Tibial artery (tissue), 4 donors: ENCODE measurements around the gene OR8B8.

Experiments used
- DNase-seq, 2 donors: peaks; one replicate each; pipeline ENCODE4 v3.0.0-alpha.2; 2019
- H3K27ac ChIP-seq, 2 donors: fragments of 200-600 bp; sonication (generic) in 1 of 2; 1 replicate in 1 of 2; 2 replicates in 1 of 2; pipeline ENCODE4 v1.5.1; 2018 to 2019; ENCODE audit warnings: mild to moderate bottlenecking in 1 of 2
- H3K27me3 ChIP-seq, 2 donors: fragments of 200-600 bp; sonication (generic) in 1 of 2; one replicate each; pipeline versions ENCODE4 v1.5.1 to v1.6.0; 2016 to 2019
- H3K36me3 ChIP-seq, 3 donors: fragments of 200-600 bp; sonication (generic) in 2 of 3; one replicate each; pipeline ENCODE4 v1.5.1; 2016 to 2019; ENCODE audit warnings: mild to moderate bottlenecking in 2 of 3
- H3K4me1 ChIP-seq, 4 donors: fragments of 200-600 bp; sonication (generic) in 2 of 4; 1 replicate in 3 of 4; 2 replicates in 1 of 4; pipeline ENCODE4 v1.5.1; 2016 to 2019
- H3K4me3 ChIP-seq, 2 donors: fragments of 200-600 bp; sonication (generic) in 1 of 2; 1 replicate in 1 of 2; 2 replicates in 1 of 2; pipeline ENCODE4 v1.5.1; 2018 to 2019; ENCODE audit warnings: mild to moderate bottlenecking in 2 of 2
- H3K9me3 ChIP-seq, 3 donors: fragments of 200-600 bp; sonication (generic) in 1 of 3; one replicate each; pipeline ENCODE4 v1.5.1; 2016 to 2019
- intact Hi-C: fragments of 100-400 bp; cut with DNase I; formaldehyde crosslinking; loops from one replicate; pipeline ENCODE4 v1.15.0; 2023; ENCODE audit warnings: low total_unique reads
- TF ChIP-seq, protein P1 (sequence below), 2 experiments: fragments of 200-600 bp in 1 of 2; fragments of 450-650 bp in 1 of 2; IDR thresholded peaks; one replicate each; pipeline ENCODE4 v1.5.1; 2017 to 2019; ENCODE audit warnings: antibody characterized with exemption in 2 of 2, mild to moderate bottlenecking in 1 of 2, moderate library complexity in 1 of 2

Gene OR8B8

DNA sequence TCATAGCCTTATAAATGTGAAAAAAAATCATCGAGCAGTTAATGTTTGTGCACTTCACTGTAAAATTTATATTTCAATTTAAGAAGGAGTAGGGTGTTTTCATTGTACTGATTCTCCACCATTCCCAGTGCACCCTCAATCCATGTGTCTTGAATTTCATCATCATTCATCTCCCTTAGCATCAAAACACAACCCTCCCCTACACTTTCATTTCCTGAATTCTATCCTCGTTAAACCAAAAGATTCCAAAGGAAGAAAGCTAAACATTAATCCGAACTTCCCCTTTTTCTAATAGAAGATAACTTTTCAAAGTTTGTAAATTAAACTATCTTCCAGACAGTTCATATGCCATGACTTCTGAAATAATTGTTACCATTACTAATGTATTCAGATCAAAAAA is 34.1 kb upstream of the OR8B8 start:
- Histone ChIP-seq H3K4me1 (no peaks in the 10 kb centered on the region), H3K9me3 (no peaks in the 10 kb centered on the region), H3K27me3 (no peaks in the 10 kb centered on the region), H3K27ac (no peak overlapping the region), H3K4me3 (no peak overlapping the region), H3K36me3 (no peaks in the 10 kb centered on the region)
- DNase-seq: no peak
- intact Hi-C loops: no loop called here
- TF ChIP-seq, protein P1, sequence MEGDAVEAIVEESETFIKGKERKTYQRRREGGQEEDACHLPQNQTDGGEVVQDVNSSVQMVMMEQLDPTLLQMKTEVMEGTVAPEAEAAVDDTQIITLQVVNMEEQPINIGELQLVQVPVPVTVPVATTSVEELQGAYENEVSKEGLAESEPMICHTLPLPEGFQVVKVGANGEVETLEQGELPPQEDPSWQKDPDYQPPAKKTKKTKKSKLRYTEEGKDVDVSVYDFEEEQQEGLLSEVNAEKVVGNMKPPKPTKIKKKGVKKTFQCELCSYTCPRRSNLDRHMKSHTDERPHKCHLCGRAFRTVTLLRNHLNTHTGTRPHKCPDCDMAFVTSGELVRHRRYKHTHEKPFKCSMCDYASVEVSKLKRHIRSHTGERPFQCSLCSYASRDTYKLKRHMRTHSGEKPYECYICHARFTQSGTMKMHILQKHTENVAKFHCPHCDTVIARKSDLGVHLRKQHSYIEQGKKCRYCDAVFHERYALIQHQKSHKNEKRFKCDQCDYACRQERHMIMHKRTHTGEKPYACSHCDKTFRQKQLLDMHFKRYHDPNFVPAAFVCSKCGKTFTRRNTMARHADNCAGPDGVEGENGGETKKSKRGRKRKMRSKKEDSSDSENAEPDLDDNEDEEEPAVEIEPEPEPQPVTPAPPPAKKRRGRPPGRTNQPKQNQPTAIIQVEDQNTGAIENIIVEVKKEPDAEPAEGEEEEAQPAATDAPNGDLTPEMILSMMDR (IDR thresholded peaks at IDR 0.05): no peak

DNA sequence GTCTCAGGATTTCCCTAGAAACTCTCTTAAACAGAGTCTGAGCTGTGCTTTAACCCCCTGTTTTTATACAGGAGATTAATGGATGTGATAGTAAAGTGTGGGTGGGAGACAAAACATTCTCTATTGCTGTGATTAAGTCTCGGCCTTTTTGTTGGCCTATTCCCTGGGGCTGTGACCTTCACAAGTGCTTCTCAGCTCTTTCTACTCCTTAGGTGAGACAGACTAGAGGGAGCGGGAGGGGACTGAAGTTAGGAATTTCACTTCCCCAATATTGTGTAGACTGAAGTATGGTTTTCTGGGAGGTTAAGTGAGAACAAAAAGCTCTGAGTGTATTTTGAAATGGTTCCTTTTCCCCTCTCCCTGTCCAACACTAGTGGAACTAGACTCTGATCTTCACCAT is 29.8 kb upstream of the OR8B8 start:
- intact Hi-C loops: no loop called here
- Histone ChIP-seq H3K4me3 (no peak overlapping the region), H3K27me3 (no peaks in the 10 kb centered on the region), H3K36me3 (no peaks in the 10 kb centered on the region), H3K27ac (no peak overlapping the region), H3K4me1 (peaks cover 0 to 3% (median 0%) of the 10 kb centered on the region in 4 donors), H3K9me3 (no peaks in the 10 kb centered on the region)
- TF ChIP-seq, protein P1 (IDR thresholded peaks at IDR 0.05): no peak
- no peak for DNase-seq

DNA sequence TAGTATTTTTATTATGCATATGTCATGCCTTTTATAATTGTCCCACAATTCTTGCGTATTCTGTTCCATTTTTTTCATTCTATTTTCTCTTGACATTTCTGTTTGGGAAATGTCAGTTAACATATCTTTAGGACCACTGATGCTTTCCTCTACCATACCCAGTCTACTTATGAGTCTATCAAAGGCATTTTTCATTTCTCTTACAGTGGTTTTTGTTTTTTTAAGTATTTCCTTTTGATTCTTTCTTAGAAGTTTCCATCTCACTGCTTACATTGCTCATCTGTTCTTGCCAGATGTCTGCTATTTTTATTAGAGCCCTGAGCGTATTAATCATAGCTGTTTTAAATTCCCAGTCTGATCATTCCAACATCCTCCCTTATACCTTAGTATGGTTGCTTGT is 29.3 kb upstream of the OR8B8 start:
- Histone ChIP-seq H3K27ac (no peak overlapping the region), H3K4me3 (no peak overlapping the region), H3K9me3 (no peaks in the 10 kb centered on the region), H3K36me3 (no peaks in the 10 kb centered on the region), H3K4me1 (peaks cover 0 to 3% (median 0%) of the 10 kb centered on the region in 4 donors), H3K27me3 (no peaks in the 10 kb centered on the region)
- TF ChIP-seq, protein P1 (IDR thresholded peaks at IDR 0.05): no peak
- intact Hi-C loops: no loop called here
- DNase-seq: no peak

DNA sequence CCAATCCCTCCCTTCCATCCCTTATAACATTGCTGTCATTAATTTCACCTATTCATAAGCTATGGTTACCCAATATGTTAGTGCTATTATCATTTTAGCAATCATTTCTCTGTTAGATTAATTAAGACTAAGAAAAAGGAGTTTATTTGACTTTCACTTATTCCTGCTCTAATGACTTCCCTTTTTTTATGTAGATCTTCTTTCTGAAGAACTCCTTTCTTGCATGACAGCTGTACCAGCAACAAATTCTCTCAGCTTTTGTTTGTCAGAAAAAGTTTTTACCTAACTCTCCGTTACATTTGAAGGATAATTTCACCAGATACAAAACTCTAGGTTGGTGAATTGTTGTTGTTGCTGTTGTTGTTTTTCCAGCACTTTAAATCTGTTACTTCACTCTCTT is 28.6 kb upstream of the OR8B8 start:
- intact Hi-C loops: no loop called here
- DNase-seq: no peak
- Histone ChIP-seq H3K4me3 (no peak overlapping the region), H3K27ac (no peak overlapping the region), H3K36me3 (no peaks in the 10 kb centered on the region), H3K27me3 (no peaks in the 10 kb centered on the region), H3K9me3 (no peaks in the 10 kb centered on the region), H3K4me1 (peaks cover 0 to 3% (median 0%) of the 10 kb centered on the region in 4 donors)
- TF ChIP-seq, protein P1 (IDR thresholded peaks at IDR 0.05): no peak

DNA sequence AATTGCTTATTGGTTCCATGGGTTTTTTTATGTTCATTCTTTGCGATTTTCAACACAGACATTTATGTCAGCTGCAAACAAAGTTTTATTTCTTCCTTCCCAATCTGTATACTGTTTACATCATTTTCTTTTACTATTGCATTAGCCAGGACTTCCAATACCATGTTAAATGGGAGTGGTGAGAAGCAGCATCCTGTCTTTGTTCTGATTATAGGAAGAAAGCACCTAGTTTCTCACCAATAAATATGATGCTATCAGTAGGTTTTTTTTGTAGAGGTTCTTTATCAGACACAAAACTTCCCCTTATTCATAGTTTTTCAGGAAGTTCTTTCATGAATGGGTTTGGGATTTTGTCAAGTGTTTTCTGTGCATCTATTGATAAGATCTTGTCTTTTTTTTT is 28.0 kb upstream of the OR8B8 start:
- Histone ChIP-seq H3K36me3 (no peaks in the 10 kb centered on the region), H3K4me3 (no peak overlapping the region), H3K27ac (no peak overlapping the region), H3K4me1 (peaks cover 0 to 3% (median 0%) of the 10 kb centered on the region in 4 donors), H3K27me3 (no peaks in the 10 kb centered on the region), H3K9me3 (no peaks in the 10 kb centered on the region)
- intact Hi-C loops: no loop called here
- DNase-seq: no peak
- TF ChIP-seq, protein P1 (IDR thresholded peaks at IDR 0.05): no peak
